GM12875 (cell line): Measurements from ENCODE around the gene TMEM14A.

ENCODE experiments used
- H3K4me3 ChIP-seq: one replicate; pipeline ENCODE4 v1.5.1; 2011; ENCODE audit warnings: low read depth, low read length, control low read depth
- CTCF ChIP-seq: IDR thresholded peaks from 2 replicates; pipeline ENCODE4 v1.5.1; 2011; ENCODE audit warnings: low read depth, mild to moderate bottlenecking, control low read depth, inconsistent platforms, low read length, moderate library complexity, borderline replicate concordance; ENCODE audit not compliant: insufficient read depth

TMEM14A gene

GRCh38 chr6:52670502-52671409, at the start of gene TMEM14A:
TMEM14A (plus strand) TSS chr6:52671113; CDS start chr6:52677103, 5,990 bp downstream.
- H3K4me3 ChIP-seq, result peak within 1 kb of the TSS; percentile 55
- no peak for TF ChIP-seq CTCF

GRCh38 chr6:52621631-52622030, 49.3 kb upstream of the TMEM14A start:
- no peak overlapping the region for H3K4me3 ChIP-seq
- no peak for TF ChIP-seq CTCF

GRCh38 chr6:52622810-52623209, 48.1 kb upstream of the TMEM14A start:
- no peak overlapping the region for H3K4me3 ChIP-seq
- no peak for TF ChIP-seq CTCF

- TF ChIP-seq CTCF, result no peak
- H3K4me3 ChIP-seq, result no peak overlapping the region
Observed at GRCh38 chr6:52632011-52632410, 38.9 kb upstream of the TMEM14A start.

- TF ChIP-seq CTCF, result no peak
Observed at GRCh38 chr6:52634211-52634610, 36.7 kb upstream of the TMEM14A start.

GRCh38 chr6:52635049-52635577, 35.8 kb upstream of the TMEM14A start:
- no peak overlapping the region for H3K4me3 ChIP-seq
- TF ChIP-seq CTCF, result no peak

More at GRCh38 chr6:52634211-52634610, 36.7 kb upstream of the TMEM14A start:
- H3K4me3 ChIP-seq, result no peak overlapping the region

GRCh38 chr6:52636830-52637229, 34.1 kb upstream of the TMEM14A start:
- TF ChIP-seq CTCF, result no peak
- no peak overlapping the region for H3K4me3 ChIP-seq
